TTC549 (cell line): ENCODE data around the gene TMEM135.
"Not testable (repeated sequence)": the region's sequence is repeated elsewhere in the genome, so short reads cannot be mapped to it uniquely, and the experiment has no call there.

Experiments
- FAIRE-seq: peaks from 2 replicates; lab custom pipeline; 2012; peaks lifted over from hg19 to GRCh38; lab: Jason Lieb, UNC

Gene TMEM135

DNA sequence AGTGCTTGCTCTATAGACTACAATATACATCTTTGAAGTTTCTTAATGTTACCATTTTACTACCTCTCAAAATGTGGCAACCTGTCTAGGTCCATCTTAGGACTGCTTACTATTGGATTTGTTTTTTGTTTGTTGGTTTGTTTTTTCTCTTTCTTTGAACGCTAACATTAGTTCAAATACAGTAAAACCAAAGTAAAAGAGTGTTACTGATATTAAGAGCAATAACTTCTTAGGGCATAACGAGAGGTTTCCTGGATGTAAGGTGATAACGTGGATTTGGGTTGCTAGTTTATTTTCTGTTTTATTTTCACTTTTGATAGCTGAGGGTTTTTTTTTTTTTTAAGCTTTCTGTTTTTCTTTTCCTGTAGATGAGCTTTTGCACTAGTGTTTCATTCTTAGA lies 43.6 kb downstream of the TMEM135 start:
- FAIRE-seq, result no peak

DNA sequence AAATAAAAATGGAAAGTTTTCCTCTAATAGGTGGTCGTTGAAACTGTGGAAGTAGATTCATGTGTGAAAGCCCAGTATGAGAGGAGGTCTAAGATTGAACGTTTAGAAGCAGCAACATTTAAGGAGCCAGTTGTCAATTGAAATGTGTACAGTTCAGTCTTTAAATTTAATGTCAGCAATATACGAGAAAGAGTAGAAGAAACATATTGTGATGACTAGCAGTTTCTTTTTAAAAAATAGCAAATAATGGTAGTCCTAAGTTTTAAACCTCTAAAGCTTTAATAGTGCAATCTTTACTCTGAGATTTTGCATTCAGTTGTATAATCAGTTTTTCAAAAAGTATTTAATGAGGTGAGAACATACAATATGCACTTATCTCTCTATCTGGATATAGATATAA lies 44.9 kb downstream of the TMEM135 start:
- no peak for FAIRE-seq

DNA sequence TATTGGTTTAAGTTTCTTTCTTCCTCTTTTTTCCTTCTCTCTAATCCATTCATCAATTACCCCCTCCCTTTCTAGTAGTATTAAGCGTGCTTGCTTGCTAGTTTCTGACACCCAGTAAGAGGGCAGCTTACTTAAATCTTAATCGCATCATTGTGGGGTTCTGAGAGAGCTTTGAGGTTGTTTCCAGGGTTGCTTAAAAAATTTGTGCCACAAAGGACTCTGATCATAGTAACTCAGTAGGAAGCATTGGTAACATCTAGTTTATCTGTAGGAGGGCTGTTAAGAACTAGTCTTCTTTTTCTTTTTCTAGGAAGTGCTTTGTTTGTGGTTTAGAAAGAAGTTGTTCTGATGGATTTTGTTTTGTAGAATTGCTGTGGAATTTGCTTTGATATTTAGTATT lies 45.3 kb downstream of the TMEM135 start:
- FAIRE-seq, result no peak

DNA sequence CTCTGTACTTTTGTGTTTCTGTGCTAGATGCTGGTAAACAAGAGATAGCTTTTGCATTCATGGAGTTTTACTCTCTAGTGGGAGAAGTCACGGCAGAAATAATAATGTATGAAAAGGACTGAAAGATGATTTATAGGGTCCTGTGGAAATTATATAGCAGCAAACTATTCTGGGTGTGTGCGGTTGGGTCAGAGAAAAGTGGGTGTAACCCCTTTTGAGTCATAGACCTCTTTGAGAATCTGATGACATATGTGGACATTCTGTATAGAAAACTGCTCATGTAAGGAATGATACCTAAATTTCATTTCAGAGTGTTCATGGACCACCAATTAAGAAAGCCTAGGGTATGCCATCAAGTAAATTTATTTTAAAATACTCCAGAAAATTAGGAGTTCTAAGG lies 54.4 kb downstream of the TMEM135 start:
- no peak for FAIRE-seq

DNA sequence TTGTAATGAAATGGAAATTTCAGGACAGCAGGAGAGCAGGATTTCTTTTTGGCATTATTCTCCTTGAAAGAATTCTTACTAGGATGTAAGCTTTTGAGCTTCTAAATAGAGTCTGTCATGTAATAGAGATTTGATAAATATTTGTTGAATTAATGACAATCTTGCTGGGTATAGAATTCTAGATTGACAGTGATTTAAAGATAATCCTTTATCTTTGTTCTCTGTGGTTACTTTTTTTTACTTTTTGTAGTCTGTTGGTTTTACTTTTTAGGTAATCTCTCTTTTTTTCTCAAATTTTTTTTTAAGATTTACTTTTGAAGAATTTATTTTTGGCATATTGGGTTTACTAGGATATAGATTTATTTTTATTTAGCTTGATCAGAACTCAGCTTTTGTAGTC lies 54.8 kb downstream of the TMEM135 start:
- FAIRE-seq, result peak; percentile 9

DNA sequence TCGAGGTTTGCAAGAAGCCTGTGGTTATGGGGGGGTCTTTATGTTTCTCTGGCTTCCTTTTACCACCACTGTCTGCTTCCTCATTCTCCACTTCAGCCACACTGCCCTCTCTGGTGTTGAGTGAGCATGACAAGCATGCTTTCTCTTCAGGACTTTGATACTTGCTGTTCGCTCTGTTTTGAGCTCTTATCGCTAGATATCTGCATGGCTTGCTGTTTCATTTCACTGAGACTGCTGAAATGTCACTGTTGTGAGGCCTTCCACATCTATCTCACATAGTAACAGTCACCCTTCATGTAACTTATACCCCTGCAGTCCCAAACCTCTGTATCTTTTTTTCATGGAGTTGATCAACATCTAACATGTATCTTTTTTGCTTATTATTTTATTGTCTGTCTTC lies 59.8 kb downstream of the TMEM135 start:
- FAIRE-seq, result no peak

DNA sequence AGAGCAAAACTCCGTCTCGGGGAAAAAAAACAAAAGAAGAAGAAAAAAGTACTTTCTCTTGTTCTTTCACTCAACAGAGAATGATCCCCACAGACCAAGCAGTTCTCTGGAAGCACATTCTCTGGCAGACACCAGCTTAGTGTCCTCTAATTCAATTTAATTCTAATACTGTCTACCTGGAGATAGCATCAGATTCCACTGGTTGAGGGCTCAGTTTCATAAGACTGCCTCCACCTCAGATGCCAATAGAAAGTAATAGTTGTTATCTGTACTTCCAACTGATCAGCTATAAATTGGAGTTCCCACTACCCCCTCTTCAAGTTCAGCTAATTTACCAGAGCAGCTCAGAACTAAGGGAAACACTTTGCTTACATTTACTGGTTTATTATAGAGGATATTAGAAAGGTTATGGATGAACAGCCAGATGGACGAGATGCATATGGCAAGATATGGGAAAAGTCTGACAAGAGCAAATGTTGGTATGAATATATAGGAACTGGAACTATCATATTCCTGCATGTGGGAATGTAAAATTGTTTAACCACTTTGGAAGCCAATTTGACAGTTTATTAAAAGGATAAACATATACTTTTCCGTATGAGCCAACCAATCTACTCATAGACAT lies 64.3 kb downstream of the TMEM135 start:
- FAIRE-seq, result no peak

DNA sequence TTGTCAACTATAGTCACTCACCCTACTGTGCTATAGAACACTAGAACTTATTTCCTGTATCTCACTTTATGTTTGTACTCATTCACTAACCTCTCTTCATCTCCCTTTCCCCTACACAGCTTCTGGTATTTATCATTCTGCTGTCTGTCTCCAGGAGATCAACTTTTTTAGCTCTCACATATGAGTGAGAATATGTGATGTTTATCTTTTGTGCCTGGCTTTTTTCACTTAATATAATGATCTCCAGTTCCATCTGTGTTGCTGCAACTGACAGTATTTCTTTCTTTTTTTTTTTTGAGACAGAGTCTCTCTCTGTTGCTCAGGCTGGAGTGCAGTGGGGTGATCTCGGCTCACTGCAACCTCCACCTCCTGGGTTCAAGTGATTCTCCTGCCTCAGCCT lies 68.1 kb downstream of the TMEM135 start:
- not testable (repeated sequence) for FAIRE-seq

DNA sequence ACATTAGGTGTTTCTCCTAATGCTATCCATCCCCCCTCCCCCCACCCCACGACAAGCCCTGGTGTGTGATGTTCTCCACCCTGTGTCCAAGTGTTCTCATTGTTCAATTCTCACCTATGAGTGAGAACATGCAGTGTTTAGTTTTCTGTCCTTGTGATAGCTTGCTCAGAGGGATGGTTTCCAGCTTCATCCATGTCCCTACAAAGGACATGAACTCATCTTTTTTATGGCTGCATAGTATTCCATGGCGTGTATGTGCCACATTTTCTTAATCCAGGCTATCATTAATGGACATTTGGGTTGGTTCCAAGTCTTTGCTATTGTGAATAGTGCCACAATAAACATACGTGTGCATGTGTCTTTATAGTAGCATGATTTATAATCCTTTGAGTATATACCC lies 69.6 kb downstream of the TMEM135 start:
- FAIRE-seq, result not testable (repeated sequence)

DNA sequence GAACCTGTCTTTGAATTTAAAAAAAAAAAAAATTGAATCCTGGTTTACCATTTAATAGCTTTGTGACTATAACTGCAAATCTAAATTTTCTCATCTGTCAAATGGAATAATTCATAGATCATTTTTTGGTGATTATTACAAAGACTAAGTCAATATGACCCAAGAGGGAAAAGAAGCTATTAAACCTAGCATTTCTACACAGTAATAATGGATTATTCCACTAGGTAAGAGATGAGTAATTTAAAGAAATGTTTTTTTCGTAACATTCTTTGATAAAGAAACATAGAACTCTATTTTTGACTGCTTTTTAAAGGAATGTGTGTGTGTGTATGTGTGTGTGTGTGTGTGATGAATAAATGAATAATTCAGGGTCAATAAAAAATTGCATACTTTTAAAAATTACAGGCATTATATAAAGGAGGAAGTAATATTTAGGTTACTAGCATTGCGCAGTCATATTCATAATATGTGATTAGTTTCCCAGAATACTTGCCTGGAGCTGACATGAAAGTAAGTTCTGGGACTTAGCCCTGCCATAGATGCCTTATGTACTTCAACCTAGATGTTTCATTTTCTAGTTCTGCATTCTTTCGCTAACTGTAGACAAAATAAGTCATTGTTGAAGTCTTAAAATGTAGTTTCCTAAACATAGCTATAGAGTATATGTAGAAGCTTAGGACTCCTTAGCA lies 72.9 kb downstream of the TMEM135 start:
- FAIRE-seq, result no peak

DNA sequence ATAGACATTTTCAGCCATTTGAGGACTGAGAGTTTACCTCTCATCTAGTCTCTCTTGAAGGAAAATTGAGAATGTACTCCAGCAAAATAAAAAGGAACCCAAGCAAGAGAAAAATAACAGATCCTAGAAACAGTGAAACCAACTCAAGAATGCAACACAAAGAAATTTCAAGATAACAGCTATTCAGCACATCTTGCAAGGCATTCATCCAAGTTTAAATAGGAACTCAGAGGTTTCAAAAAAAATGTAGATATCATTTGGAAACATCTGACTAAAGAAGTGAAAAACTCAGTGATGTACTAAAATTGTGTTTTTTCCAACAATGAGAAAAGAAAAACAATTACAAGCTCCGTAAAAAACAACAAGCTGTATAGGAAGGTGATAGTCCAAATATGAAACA lies 76.4 kb downstream of the TMEM135 start:
- no peak for FAIRE-seq

DNA sequence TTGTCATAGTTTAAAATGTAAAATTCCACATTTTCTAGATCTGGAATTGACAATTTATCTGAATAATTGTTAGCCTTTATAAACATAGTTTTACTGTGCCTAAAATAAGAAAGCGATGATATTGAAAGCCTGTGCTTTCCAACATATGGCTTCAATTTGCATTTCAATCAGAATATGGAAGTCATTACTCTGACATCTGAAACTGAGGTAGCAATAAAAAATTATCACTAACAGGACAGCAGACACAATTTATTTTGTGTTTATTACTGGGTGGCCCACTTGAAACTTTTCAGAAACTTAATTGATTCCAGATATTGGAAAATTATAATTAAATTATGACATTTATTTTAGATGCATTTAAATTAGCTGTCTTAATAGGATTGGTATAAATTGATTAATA lies 78.5 kb downstream of the TMEM135 start:
- no peak for FAIRE-seq

DNA sequence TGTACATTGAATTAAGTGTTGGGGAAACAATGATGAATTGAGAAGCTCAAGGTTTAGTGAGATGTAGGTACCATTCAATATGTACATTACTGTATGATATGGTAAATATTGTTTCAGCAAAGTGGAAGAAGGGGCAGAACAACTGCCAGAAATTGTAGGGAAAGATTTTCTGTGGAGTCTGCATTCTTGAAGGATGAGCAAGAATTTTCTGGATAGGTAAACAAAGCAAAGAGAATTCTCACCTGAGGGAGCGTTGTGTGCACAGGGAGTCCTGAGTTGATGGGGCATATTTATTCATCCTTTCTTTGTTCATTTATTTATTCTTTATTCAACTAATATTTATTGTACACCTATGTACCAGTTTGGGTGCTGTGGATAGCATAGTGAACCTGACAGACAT lies 83.2 kb downstream of the TMEM135 start:
- FAIRE-seq, result no peak

DNA sequence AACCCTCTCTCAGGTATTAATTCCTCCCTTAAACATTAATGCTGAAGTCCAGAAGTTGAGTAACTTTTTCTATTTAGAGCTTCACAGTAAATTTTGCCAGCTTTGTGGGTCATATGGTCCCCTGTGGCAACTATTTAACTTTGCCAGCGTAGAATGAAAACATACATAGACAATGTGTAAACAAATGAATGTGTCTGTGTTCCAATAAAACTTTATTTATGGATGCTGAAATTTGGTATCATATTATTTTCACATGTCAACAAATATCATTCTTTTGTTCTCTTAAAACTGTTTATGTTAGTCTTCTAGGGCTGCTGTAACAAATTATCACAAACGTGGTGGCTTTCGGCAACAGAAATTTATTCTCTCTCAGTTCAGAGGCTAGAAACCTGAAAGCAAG lies 85.1 kb downstream of the TMEM135 start:
- no peak for FAIRE-seq

DNA sequence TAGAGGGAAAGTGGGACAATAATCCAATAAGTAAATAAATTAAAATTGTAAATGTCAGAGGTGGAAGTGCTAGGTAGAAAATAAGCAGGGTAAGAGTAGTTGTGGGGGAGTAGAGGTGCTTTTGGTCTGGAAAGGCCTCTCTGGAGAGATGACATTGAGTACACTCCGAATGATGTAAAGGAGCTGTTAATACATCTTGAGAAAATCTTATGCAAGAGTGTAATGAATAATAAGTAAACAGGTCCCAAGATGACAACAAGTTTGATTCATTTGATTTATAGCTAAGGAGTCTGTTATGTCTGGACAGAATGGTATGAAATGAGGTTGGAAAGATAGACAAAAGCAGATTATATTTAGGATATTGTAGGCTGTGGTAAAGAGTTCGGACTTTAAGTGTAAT lies 87.5 kb downstream of the TMEM135 start:
- FAIRE-seq, result no peak

DNA sequence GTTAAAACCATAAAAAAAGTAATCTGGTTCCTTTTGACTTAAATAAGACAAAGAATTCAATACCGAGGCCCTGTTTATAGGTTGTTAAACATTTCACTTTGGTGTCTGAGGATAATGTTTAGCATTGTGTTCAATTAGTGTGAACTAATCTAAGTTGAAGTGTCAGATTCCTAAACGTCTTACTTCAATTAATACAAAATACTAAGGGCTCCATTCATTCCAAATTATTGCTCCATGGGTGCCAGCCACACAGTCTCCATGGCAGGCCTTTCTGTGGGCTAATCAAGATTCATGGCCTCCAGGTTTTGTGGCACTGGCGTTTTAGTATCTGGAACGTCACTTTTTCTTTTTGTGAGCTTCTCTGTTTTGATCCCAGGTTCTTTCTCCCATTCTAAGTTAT lies 89.4 kb downstream of the TMEM135 start:
- FAIRE-seq, result no peak

DNA sequence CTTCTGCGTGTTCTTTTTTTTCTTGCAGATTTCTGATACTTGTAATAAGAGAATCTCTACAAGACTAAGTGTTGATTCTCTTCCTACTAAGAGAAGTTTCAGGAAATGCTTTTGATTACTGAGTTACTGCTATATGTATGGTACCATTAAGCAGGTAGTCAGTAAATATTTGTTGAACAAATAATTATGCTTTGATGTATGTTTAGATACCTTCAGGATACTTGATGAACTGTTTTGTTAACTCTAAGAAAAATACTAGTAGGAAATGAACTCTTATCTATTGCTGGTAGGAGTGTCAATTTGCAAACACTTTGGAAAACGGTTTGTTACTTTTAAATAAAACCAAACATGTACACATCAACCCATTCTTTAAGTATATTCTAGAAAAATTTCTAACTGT lies 90.6 kb downstream of the TMEM135 start:
- FAIRE-seq, result no peak

DNA sequence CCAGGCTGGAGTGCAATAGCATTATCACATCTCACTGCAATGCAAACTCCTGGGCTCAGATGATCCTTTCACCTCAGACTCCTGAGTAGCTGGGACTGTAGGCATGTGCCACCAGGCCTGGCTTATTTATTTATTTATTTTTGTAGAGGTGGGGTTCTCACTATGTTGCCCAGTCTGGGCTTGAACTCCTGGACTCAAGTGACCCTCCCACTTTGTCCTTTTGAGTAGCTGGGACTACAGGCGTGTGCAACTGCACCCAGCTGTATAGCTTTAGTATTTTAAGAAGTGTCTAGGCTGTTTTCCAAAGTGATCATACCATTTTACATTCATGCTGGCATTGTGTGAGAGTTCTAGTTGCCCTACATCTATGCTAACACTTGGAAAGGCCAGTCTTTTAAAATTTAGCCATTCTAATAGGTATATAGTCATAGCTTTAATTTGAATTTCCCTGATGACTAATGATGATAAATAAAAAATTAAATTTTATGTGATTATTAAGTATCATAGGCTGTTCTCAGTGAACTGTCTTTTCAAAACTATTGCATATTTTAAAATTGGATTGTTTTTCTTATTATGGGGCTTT lies 96.9 kb downstream of the TMEM135 start:
- FAIRE-seq, result no peak

DNA sequence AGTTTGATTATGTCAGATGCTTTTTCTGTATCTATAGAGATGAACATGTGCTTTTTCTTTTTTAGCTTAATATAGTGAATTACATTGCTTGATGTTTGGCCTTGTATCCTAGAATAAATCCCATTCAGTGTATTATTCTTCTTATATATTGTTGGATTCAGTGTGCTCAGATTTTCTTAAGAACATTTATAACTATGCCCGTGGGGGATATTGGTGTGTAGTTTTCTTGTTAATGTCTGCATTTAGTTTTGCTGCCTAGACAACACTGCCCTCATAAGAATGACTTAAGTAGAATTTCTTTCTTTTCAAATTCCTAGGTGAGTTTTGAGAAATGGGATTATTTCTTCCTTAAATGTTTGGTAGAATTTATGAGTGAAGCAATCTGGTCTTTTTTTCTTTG lies 98.5 kb downstream of the TMEM135 start:
- FAIRE-seq, result no peak

DNA sequence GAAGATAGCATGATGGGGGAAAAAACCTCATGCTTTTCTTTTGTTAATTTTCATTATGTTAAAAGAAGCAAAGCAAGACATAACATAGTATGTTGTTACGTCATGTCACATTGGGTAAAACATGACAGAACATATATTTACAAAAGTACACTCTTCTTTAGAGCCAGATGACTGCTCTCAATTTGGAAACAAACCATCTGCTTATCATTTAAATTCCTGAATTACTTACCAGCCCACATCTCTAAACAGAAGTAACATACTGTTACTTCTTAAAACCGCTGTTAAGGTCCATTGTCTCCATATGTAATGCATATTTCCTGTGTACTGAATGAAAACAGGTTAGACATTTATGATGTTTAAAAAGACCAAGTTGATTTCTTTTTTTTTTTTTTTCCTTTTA lies 100.0 kb downstream of the TMEM135 start:
- FAIRE-seq, result no peak

DNA sequence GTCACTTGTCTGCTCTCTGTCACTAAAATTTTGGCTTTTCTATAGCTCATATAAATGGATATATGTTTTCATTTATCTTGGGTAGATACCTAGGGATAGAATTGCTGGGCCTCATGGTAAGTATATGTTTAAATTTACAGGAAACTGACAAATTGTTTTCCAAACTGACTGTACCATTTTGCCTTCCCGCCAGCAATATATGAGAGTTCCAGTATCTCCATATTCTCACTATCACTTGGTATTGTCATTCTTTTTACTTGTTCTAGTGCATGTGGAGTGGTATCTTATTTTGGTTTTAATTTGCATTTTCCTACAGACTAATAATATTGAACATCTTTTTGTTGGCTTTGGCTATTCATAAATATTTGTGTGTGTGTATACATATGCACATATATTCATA lies 101.7 kb downstream of the TMEM135 start:
- no peak for FAIRE-seq

DNA sequence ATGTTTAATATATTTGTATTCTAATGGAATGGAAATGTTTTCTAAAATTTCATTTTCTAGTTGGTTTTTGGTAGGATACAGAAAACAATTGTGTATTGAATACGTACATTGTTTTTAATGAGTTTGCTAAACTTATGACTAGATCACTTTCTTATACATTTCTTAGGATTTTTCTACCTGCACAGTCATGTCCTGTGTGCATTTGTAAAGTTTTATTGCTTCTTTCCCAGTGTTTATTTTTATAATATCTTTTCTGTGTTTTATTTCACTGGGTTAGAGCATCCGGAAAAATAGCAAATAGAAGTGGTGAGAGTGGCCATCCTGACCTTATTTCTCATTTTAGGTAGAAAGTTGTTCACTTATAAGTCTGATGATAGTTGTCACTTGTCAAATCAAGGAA lies 103.6 kb downstream of the TMEM135 start:
- FAIRE-seq, result no peak

DNA sequence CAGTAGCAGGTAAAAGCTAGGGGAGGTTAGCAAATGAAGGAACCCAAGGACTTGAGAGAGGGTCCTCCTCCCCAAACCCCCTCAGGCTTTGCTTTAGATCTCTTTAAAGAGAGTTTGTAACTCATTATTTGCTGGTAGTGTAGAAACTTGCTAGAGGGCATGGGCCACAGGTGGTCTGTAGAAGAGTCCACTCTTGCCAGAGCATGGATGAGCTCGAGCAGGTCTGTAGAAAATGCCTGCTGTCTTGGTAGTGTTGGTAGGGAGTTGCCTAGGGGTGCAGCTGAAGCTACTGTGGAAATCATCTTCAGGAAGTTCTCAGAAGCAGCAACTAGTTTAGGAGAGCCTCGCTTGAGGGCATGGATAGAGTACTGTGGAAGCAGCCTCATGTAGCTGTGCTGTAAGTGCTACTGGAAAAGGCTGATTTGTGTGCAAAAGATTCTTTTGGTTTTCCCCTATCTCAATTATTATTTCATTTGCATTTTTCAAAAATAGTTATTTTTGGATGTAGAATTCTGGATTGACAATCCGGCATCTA lies 104.3 kb downstream of the TMEM135 start:
- no peak for FAIRE-seq

DNA sequence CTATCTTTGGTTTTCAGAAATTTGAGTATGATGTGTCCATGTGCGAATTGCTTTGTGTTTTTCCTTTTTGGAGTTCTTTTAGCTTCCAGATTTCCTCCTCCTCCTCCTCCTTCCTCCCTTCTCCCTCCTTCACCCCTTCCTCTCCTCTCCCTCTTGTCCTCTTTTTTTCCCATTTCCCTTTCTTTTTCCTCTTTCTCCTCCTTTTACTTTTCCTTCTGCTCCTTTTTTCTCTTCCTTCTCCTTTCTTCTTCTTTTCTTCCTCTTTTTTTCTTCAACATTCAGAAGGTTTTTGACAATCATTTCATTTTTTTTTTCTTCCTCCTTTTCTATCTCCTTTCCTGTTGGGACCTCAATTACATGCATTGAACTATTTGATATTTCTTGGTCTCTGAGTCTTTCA lies 104.9 kb downstream of the TMEM135 start:
- no peak for FAIRE-seq
